Measurements from ENCODE around the gene MYCN. TPM values are rescaled to one million over a fixed set of nuclear protein-coding genes. Genes with fewer than 3 reads are reported as not detected.

Gene MYCN
- total and polyA plus RNA-seq, 2 of the 8 experiments (the other 6 are each of a cell fraction or from before 2014, with no cell fraction given) = 87.8 to 137 TPM

DNA sequence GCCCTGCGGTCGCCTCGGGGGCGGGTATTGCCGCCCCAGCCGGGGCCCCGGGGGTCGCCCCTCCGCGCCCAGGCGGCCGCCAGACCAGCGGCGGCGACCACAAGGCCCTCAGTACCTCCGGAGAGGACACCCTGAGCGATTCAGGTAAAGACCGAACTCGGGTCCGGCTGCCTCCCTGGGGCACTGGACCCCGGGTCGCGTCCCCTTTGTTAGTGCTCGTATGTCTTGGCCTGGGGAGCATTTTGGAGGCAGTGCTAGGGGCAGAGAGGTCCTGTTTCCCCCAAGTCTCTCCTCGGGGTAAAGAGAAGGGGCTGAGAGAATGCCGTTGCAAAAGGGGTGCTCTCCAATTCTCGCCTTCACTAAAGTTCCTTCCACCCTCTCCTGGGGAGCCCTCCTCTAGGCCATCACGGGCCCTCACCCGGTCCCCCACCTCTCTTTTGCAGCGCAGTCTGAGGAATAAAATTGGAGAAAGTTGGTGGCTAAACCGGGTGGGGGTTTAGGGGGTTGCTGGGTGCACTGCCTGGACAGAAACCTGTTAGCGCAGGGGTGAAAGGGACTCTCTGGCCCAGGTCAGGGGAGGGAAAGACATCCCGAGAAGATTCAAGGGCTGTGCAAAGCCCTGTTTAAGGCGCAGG lies 2.5 kb downstream of the MYCN start:
- peaks cover 30 to 33% of the 10 kb centered on the region in 2 experiments for H4K20me1 ChIP-seq (replicated peaks in 1 of 2; ENCODE audit: control insufficient read depth in 1 of 2, insufficient read depth in 2 of 2, low read length in 2 of 2)
- H3K27me3 ChIP-seq (replicated peaks in 1 of 4; ENCODE audit: control insufficient read depth in 3 of 4, extremely low read depth in 1 of 4, insufficient read depth in 3 of 4, low read length in 3 of 4) = no peaks in the 10 kb centered on the region
- peaks cover 7 to 23% (median 14%) of the 10 kb centered on the region in 4 experiments; a peak in 6 of 7 replicates for H3K4me1 ChIP-seq (replicated peaks in 1 of 4; ENCODE audit: control insufficient read depth in 3 of 4, insufficient read depth in 4 of 4, low read length in 3 of 4)
- H4K5ac ChIP-seq (ENCODE audit: insufficient read length, low read depth, low read length) = peak overlapping the region; percentile 70
- H2BK15ac ChIP-seq (ENCODE audit: low read length) = no peak overlapping the region; the same call in 1 of the 2 replicates
- ChIA-PET POLR2A (ENCODE audit: partially characterized antibody) (interaction anchor here (0.8 to 4.4 kb wide), 11 partner anchors 8 to 339 kb away, joined by 3 to 46 read pairs (median 7); no protein-coding TSS in a partner anchor), CTCF (ENCODE audit: partially characterized antibody) (interaction anchor here (0.6 to 5.6 kb wide), 16 partner anchors 12 to 567 kb away, joined by 3 to 54 read pairs (median 5); no protein-coding TSS in a partner anchor)
- no peak overlapping the region for H2BK120ac ChIP-seq (replicated peaks; ENCODE audit: low read depth, low read length)
- no peak overlapping the region for H3K23ac ChIP-seq (ENCODE audit: insufficient read length)
- peaks cover 15% of the 10 kb centered on the region for H3K23me2 ChIP-seq (ENCODE audit: low read depth, low read length)
- H3K27ac ChIP-seq (ENCODE audit: low read depth, low read length) = peak overlapping the region; percentile 66; the same call in 1 of the 2 replicates
- H3K4me2 ChIP-seq (ENCODE audit: insufficient read depth in 1 of 2, low read depth in 2 of 2, low read length in 2 of 2) = peak overlapping the region; percentile 79 to 91
- H2BK5ac ChIP-seq (ENCODE audit: low read depth, low read length) = peak overlapping the region; percentile 77; the same call in 1 of the 2 replicates
- H3K9ac ChIP-seq (replicated peaks in 1 of 4; ENCODE audit: extremely low read depth in 1 of 4, low read depth in 3 of 4, low read length in 3 of 4) = peak overlapping the region; percentile 62 to 93 (median 74)
- no peak for FAIRE-seq
- H2AFZ ChIP-seq (ENCODE audit: low read length) = no peak overlapping the region
- 0 out of 2 replicates have a peak overlapping the region, but pooled peaks have one; percentile 15 for H2AK5ac ChIP-seq (ENCODE audit: low read depth, low read length)
- H3K4me3 ChIP-seq (ENCODE audit: extremely low read depth in 1 of 4, insufficient read depth in 2 of 4, low read depth in 3 of 4, low read length in 4 of 4) = peak overlapping the region; percentile 86 to 97 (median 94)
- no peak for DNase-seq (ENCODE audit: low read depth in 1 of 2, low spot score in 2 of 2)
- peaks cover 38 to 74% of the 10 kb centered on the region in 2 experiments for H3K79me2 ChIP-seq (ENCODE audit: control insufficient read depth in 1 of 2, insufficient read depth in 2 of 2, low read length in 2 of 2)
- H4K8ac ChIP-seq (ENCODE audit: extremely low read depth, insufficient read depth, low read length) = no peak overlapping the region
- H3K79me1 ChIP-seq (ENCODE audit: low read depth, low read length) = peaks cover 3% of the 10 kb centered on the region; the same call in 1 of the 2 replicates
- H2BK20ac ChIP-seq (ENCODE audit: low read length) = no peak overlapping the region
- H3K36me3 ChIP-seq (ENCODE audit: control insufficient read depth in 2 of 4, insufficient read depth in 4 of 4, low read length in 3 of 4) = peaks cover 13 to 57% (median 34%) of the 10 kb centered on the region in 4 experiments
- TF ChIP-seq GTF2F1 (IDR thresholded peaks at IDR 0.05; ENCODE audit: borderline replicate concordance, low read depth, low read length) = no peak
- TF ChIP-seq, protein P1, sequence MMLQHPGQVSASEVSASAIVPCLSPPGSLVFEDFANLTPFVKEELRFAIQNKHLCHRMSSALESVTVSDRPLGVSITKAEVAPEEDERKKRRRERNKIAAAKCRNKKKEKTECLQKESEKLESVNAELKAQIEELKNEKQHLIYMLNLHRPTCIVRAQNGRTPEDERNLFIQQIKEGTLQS (IDR thresholded peaks at IDR 0.05; ENCODE audit: insufficient read depth, low read depth, low read length) = no peak
- 0 out of 2 replicates have a peak, but pooled peaks have one; percentile 27 for TF ChIP-seq PHF8 (conservative IDR thresholded peaks at IDR 0.05; ENCODE audit: low read depth, low read length)
- no peak for TF ChIP-seq EZH2 (IDR thresholded peaks at IDR 0.05; ENCODE audit: low read depth, low read length, severe bottlenecking)
- TF ChIP-seq SAP30 (IDR thresholded peaks at IDR 0.05; ENCODE audit: insufficient read depth, insufficient replicate concordance, low read length) = no peak
- 2% methylated on average over 28 of the region's 34 CpGs; no CpG with 5 or more reads in 1 of the 2 experiments for WGBS, 2 experiments (ENCODE audit: extremely low coverage in 1 of 2, insufficient coverage in 1 of 2, insufficient read length in 1 of 2, insufficient replicate concordance in 2 of 2, low coverage in 1 of 2, low lambda C conversion rate in 2 of 2, missing lambda C conversion rate in 1 of 2)
- H3K56ac ChIP-seq (replicated peaks; ENCODE audit: insufficient read length, low read depth, low read length) = peak overlapping the region; percentile 79
- no peaks in the 10 kb centered on the region for H3K9me3 ChIP-seq (ENCODE audit: insufficient read depth in 2 of 2, low read depth in 1 of 2, low read length in 1 of 2)
- no peak overlapping the region for H2BK12ac ChIP-seq (ENCODE audit: low read depth, low read length)
- peak overlapping the region; percentile 93 for H3K18ac ChIP-seq (ENCODE audit: extremely low read depth, low read length)
- peak overlapping the region; percentile 7 for H4K91ac ChIP-seq (replicated peaks; ENCODE audit: insufficient read length, low read length)
- H3K14ac ChIP-seq (ENCODE audit: insufficient read length) = no peak overlapping the region
- peak overlapping the region; percentile 47 for H3K4ac ChIP-seq (replicated peaks; ENCODE audit: insufficient read length, low read depth, low read length)
